ENCODE results near the gene PPP1R12C.
"Not testable (repeated sequence)": the region's sequence is repeated elsewhere in the genome, so short reads cannot be mapped to it uniquely, and the experiment has no call there.

PPP1R12C gene

DNA sequence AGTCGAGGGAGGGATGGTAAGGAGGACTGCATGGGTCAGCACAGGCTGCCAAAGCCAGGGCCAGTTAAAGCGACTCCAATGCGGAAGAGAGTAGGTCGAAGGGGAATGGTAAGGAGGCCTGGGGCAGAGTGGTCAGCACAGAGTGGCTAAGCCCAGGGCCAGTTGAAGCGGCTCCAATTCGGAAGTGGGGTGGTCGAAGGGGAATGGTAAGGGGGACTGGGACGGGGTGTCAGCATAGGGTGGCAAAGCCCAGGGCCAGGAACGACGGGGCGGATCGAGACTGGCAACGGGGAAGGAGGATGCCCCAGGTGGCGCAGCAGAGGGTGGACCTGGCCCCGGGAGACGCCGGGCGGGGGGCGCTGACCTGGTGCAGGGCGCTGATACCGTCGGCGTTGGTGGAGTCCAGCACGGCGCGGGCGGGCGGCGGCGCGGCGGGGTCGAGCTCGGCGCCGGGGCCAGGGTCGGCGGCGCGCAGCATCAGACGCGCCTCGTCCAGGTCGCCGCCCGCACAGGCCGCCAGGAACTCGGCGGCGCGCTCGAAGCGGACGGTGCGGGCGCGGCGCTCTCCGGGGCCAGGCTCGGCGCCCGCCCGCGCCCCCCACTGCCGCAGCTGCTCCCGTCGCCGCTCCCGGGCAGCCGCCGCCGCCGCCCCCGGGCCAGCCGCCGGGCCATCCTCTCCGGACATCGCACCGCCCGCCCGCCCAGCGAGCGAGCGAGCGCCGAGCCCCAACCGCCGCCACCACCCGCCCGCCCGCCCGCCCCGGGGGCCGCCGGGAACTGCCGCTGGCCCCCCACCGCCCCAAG is at the start of gene PPP1R12C:
TSS of gene PPP1R12C (minus strand) at position 779 of the 804 bp plus-strand sequence. CDS start at position 685, 94 bp downstream.
- DNase-seq, result no peak

DNA sequence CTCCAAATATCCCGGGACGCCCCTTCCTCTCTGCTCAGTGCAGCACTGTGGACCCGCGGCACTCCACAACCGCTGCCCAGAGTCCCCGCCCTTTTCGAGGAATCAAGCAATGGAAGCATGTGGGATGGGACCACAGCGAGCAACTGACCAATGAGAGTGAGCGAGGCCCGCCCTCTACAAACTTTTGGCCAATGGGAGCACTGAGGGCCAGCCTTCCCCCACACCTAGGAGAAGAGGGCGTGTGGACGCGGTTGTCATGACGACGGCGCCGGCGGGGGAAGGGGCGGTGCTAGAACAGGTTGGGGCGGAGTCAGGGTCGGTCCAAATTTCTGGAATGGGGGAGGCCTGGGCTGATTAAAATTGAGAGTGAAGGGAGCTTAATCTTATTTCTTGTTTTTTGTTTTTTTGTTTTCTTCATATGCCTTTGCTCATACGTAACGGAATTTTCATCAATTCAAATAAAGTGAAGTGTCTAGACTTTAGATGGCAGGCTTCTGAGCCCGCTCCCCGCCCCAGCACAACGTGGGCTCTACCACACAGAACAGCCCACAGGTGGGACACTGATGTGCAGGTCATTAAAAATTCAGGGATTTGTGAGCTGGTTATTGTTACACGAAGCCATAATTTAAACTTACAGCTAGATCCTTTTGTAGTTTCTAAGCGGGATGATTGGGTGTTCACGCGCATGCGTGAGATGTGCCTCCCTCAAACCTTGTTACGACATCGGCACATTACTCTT is 49.3 kb upstream of the PPP1R12C start, which contains the start of gene DNAAF3:
TSS of gene DNAAF3 (minus strand) at position 84 of the 739 bp plus-strand sequence. CDS start 200 bp downstream, outside the sequence.
- DNase-seq, result peak; percentile 56

DNA sequence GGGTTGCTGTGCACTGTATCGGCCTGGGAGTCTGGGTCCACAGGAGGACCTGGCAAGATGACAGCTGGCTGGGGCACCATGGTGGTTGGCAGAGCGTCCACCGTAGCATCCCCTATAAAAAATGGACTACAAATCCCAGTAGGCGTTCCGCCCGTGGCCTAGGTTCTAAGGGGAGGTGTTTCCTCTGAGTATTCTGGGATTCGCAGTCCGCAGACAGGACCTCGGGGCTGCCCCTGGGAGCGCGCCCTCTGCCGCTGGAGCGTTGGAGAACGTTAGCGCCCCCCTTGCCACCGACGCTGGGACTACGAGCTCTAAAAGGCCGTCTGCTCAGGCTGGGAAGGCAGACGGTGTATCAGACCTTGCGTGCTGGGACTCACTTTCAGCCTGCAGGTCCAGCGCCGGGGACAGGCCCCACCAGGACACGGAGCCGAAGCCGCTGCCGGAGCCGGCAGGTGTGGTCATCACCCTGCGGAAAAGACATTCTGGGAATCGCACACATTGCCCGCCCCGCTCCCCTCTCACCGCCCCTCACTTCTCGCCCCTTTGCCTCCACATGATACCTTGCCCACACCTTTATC is 48.6 kb upstream of the PPP1R12C start:
- DNase-seq, result no peak

DNA sequence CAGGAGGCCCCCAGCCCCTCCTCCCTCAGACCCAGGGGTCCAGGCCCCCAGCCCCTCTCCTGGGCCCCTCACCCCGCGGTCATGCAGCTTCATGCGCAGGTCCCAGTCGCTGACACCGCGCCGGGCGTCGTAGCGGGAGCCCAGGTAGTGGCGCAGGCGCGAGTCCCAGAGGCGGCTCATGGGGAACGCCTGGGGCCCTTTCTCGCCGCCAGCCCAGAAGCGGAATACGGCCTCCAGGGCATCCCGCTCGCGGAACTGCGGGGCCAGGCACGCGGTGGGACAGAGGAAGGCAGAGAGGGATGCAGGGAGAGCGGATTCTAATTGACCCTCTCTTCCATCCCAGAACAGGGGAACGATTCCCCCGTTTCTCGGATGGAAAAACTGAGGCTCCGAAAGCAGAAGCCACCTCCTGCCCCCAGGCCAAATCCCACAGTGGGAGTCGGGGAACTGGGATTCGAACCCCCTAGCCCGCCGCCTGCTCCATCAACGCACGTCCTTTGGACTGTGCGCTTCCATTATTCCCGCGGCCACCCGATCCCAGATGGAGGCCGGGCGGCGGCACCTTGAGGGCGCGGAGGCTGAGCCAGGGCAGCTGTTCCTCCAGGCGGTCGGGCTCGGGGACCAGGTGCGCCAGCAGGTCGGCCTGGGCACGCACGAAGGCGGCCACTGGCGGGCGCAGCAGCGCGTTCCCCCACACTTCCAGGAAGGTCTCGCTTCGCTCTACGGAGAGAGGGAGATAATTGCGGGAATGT is 44.3 kb upstream of the PPP1R12C start:
- no peak for DNase-seq

DNA sequence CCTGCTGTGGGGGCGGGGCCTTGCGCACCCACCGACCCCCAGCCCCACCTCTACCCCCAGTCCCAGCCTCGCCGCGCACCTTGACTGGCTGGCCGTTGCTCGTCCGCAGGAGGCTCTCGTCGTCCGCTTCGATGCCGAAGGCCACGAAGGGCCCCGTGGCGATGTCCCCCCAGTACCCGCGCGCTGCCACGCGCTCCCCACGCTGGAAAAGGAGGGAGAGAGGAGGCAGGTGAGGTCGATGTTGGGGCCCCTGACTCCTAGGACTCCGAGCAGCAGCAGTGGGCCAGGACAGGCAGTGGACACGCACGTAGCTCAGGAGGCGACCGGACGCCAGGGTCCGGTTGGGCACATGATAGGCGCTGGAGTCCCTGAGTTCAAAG is 43.5 kb upstream of the PPP1R12C start:
- no peak for DNase-seq

DNA sequence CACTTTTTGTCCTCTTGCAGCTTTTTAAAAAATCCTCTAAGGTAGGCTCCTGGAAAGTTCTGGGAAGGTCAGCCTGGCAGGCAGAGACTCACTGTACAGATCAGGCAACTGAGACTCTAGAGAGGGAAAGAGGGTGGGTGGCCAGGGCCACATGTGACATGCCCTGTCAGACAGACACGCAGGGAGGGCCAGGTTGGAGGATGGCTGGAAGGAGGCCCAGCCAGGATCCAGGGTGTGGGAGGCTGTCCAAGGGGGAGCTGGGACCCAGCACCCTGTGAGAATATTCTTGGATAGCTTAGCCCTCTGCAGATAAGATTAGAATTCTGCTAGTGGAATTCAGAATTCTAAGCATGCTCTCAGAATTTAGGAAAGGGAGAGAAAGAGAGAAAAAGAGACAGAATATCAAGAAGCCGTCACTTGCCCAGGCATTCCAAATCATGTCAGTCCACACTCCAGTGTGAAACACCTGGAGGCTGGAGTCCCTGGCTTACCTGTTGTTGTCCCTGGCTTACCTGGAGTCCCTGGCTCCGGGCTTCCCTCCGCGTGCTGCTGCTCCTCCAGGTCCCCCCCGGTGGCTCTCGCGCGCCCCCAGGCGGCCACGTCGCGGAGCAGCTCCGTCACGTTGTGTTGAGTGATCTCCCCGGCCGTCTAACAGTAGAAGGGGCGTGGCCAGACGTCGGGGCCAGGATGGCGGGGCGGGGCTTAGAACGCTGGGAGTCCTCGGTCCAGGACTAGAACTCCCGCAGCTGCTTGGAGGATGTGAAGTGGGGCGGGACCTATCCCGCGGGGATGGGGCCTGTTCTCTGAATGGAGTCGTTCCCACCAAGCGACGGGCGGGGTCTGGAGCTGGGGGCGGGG is 42.9 kb upstream of the PPP1R12C start:
- DNase-seq, result peak; percentile 73

DNA sequence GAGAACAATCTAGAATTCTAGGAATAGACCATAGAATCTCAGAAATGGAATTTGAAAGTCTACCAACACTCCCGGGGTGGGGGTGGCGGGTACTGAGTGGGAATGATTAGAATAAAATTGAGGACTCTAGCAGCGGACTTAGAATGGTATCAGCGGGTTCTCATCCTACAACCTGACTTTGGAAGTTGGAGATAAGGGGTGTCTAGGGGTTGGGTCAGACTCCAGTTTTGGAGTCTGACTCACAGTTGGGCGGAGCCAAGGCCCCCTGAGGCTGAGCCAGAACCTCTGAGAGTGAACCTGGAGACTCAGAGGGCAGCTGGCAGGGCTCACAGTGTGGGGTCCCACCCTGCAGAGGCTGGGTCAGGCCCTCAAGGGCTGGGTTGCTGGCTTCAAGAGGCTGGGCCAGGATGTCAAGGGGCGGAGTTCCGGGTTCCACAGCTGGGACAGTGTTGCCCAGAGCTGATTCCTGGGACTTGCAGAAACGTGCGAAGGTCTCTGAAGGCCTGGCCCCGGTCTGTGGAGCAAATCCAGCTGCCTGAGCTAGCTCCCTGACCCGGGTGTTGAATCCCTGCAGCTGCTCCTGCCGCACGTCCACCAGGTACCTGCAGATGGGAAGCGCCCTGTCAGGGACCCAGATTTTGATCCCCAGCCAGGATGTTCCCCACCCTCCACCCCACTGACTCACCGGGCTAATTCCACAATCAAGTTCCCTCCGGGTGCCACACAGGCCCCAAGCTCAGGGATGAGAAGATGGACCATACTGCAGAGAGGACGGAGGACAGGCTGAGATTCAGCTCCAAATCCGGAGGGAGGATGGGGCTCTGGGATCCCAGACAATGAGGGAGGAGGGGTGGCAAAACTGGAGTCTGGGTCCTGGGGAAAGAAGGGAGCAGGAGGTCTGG is 41.7 kb upstream of the PPP1R12C start:
- DNase-seq, result no peak

DNA sequence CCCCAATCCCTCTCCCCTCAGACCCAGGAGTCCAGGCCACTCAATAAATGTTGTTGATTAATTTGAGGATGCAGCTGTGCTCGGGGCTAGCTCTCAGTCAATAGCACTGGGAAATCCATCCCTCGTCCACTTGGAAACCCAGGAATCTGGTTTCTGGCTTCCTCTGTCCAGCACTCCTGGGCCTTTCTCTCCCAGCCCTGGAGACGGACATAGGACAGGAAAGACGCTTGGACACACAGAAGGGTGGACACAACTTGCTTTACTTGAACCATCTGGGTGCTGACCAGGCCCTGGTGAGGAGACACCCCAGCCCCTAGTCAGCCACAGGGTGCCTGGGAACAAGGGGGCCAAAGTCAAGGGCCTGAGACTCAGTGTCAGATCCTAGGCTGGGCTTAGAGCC is 41.0 kb upstream of the PPP1R12C start:
- DNase-seq, result no peak

DNA sequence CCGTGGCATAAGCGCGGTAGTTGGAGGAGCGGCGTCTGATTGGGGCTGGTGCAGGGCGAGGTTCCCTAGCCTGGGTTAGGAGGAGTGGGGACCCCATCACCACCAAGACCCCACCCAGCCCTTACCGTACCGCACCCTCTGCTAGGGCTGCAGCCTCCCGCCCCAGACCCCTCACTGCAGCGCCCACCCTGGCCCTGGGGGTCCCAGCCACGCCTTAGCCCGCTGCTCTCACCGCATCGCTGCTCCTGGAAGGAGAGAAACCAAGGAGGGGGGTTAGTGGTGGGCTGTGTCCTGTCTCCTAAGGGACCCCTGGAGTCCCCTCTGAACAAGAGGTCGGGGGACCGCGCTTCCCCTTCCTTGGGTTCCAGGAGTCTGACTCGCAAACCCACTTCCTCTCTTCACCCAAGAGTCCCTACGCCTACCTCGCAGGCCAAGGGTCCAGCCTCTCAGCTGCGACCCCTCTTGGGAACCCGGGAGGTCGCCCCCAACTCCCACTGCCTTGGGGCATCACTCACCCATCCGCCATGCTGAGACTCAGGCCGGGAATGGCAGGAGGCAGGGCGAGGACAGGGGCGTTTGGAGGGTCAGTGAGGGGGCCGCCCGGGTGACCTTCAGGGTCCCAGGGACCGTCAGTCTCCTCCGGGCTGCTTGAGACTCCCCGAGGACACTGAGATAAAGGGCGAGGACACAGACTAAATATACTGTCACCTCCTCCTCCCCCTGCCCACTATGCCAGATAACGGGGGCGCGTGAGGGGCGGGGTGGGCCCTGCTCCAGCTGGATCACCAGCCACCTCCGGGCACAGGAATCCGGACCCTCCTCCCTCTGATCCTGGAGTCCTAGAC is 39.8 kb upstream of the PPP1R12C start, which contains the start of gene TNNI3:
TSS of gene TNNI3 (minus strand) at position 669 of the 845 bp plus-strand sequence. CDS start at position 526, 143 bp downstream.
- DNase-seq, result no peak

DNA sequence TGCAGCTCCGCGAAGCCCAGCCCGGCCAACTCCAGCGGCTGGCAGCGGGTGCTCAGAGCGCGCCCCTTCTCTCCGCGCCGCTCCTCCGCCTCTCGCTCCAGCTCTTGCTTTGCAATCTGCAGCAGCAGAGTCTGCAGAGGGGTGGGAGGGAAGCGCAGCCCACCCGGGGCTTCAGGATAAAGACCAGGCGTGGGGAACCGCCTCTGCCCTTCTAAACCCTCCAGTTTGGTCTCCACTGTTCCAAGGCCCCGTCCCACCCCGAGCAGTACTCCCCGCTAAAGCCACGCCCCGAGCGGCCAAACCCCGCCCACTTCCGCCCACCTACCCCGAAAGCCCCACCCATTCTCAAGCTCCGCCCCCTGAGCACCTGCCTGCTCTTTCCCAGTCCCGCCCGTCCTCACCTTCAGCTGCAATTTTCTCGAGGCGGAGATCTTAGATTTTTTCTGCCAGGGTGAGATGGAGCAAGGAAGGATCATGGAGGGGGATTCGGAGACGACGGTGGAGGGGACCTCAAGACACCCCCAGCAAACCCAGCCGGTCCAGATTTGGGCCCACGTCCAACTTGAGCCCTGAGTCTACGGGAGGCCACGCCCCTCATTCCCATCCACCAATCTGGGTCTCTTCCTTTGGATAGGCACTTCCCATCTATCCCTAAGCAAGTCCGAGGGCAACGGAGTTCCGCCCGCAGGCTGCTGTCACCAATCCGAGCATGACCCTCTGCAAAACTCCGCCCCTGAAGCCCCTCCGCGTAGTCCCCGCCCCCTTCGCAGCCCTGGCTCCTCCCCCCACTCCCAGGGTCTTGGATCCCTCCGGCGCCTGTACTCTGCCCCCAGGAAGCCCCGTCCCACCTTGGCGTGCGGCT is 39.0 kb upstream of the PPP1R12C start:
- no peak for DNase-seq

DNA sequence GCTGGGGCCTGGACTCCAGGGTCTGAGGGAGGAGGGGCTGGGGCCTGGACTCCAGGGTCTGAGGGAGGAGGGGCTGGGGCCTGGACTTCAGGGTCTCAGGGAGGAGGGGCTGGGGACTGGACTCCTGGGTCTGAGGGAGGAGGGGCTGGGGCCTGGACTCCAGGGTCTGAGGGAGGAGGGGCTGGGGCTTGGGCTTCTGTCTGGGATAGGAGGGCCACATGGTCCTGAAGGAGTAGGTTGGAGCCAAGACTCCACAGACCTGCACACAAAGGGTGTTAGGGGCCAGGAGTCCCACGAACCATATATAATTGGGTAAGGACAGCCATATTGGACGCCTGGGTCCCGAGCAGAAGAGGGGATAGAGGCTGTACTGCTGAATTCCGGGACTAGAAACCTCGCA is 38.3 kb upstream of the PPP1R12C start:
- DNase-seq, result not testable (repeated sequence)

DNA sequence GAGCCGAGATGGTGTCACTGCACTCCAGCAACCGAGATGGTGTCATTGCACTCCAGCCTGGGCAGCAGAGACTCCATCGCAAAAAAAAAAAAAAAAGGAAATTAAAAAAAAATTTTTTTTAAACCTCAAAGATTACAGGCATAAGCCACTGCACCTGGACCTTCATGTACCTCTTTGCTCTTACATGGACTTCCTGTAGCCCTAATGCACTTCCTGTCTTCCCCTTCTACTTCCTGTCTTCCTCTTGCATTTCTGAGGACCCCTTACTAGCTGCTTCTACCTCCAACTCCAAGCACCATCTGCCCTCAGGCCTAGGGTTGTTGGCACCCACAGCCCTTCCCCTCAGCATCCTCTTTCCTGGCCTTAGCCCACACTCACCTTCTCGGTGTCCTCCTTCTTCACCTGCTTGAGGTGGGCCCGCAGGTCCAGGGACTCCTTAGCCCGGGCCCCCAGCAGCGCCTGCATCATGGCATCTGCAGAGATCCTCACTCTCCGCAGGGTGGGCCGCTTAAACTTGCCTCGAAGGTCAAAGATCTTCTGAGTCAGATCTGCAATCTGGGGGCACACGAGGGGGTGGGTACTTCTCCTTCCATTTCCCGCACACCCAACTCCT is 36.3 kb upstream of the PPP1R12C start:
- DNase-seq, result no peak

DNA sequence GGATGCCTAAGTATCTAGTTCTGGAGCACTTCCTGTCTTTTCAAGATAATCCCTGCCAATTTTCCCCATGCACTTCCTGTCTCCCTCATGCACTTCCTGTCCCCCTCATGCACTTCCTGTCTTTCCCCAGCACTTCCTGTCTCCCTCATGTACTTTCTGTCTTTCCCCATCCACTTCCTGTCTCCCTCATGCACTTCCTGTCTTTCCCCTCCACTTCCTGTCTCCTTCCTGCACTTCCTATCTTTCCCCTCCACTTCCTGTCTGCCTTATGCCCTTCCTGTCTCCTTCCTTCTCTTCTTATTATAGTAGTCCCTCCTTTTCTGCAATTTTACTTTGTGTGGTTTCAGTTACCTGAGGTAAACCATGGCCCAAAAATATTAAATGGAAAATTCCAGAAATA is 34.6 kb upstream of the PPP1R12C start:
- DNase-seq, result no peak

DNA sequence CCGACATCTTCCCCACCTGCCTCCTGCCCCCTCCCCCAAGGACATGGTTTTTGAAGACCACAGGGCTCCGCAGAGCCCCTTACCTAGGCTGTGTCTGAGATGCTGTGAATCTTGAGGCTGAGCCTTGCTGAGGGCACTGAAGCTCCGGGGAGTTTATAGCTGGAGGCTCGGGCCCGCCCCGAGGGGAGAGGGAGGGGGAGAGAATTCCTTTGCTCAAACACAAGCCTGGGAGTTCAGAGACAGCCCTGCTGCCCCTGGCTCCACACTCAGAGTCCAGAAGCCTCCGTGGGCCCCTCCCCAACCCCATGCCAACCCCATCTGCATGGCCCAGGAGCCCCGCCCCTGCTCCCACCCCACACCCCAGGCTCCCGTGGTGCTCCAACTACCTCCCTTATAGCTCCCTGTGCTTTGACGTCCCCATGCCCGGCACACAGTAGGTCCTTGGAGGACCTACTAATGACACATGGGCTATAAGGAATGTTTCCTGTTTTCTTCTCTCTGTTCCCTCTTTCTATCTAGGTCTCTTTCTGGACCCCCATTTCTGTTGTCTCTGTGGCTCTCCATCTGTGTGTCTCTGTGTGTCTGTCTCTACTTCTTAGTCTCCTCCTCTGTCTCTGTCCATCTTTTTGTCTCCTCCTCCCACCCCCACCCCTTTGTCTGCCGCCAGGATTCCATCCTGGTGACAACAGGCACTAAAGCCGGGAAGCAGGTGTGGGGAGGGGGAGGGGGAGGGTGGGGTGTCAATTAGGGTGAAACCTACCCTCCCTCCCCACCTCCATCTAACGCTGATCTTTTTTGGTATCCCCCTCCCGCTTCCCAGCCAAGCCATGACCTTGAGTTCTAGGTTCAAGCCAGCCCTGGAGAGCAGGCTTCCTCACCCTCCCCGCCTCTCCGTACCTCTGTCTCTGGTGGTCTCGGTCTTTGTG is 31.9 kb upstream of the PPP1R12C start, which contains the start of gene TNNT1:
TSS of gene TNNT1 (minus strand) at position 129 of the 926 bp plus-strand sequence. CDS start 2,049 bp downstream, outside the sequence.
- no peak for DNase-seq

DNA sequence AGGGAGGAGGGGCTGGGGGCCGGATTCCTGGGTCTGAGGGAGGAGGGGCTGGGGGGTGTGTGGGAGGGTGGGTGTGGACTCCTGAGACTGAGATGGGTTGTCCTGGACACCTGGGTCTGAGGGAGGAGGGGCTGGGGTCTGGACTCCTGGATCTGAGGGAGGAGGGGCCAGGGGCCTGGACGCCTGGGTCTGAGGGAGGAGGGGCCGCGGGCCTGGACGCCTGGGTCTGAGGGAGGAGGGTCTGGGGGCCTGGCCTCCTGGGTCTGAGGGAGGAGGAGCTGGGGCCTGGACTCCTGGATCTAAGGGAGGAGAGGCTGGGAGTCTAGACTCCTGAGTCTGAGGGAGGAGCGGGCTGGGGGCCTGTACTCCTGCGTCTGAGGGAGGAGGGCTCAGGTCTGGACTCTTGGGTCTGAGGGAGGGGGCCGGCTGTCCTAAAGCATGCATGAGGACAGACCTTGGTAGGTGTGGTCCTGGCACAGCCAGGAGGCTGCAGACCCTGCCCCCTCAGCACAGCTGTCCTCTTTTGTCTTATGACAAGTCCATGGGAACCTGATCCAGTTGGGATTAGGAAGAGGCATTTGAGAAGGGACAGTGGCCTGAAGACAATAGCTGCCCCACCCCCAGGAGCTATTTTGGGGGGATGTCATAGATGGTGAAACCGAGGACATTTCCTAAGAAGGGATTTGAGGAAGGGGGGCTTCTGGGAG is 30.3 kb upstream of the PPP1R12C start:
- DNase-seq, result no peak

DNA sequence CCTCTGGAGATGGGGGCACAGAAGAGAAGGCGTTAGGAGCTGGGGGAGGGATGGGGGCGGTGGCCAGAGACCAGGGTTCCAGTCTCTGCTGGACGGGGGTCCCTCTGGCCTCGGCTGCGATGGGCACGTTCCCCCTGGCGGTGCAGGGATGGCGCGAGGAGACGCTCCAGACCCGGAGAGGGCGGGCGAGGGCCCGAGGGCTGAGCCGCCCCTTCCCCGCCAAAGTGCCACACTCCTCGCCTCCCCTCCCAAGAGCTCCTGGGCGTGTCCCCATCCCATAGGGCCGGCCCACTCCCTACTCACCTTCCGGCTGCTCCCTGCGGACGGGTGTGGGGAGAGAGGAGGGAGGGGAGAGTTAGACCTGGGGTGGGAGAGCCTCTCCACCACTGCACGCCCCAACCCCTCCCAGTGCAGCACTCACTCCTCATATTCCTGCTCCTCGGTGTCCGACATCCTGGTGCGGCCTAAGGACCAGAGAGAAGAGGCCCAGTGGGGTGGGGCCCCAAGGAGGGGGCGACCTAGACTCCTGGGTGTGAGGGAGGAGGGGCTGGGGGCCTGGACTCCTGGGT is 29.4 kb upstream of the PPP1R12C start:
- no peak for DNase-seq

Measured in activated CD4-positive, alpha-beta T cell treated with anti-CD3 and anti-CD28 coated beads for 1 hour (primary cell).